ENCODE results near the gene TMEM87A. TPM values are rescaled to one million over a fixed set of nuclear protein-coding genes. Genes with fewer than 3 reads are reported as not detected.

Gene TMEM87A
- total RNA-seq, 1 experiment from 2014 or later: 55.0 TPM

DNA sequence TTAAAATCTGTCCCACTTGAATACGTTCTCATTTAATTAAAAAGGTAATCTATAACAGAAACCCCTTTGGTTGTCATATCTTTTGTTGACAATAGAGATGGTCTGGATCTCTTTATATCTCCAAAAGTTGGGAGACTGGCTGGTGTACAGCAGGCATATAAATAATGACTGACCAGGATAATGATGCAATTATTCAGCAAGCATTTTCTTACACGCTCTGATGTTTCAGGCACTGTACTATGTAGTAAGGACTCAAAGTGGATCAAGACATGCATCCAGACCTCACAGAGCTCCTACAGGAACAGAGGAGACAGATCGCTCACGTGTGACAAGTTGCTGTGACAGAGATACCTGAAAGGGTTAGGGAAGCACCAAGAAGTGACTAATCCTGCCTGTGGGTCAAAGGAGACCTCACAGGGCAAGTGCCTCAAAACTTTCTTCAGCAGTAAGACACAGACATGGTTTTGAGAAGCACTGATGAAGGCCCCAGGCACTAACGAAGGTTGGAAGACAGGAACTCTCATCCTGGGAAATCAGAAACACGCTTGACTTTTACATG is 90.8 kb downstream of the TMEM87A start:
- DNase-seq (ENCODE audit: low spot score): no peak
- in situ Hi-C loops (cut with HindIII; ENCODE audit: low sequenced_read_pairs): no loop called here

DNA sequence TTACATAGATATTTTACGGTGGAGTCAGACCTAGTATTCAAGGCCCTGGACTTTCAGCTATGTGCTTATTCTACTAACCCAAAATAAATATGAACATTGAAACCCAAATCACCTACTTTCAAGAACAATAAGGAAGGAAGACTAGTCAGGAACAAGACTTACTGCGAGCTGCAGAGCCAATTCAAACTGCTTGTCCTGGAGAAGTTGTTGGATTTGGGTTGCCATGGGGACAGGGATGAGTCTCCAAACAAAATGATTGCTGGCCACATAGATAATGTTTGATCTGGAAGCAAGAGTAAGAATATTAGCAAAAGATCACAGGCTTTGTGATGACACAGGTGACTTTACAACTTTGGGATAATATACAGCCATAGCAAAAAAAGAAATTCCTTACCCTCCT is 95.2 kb downstream of the TMEM87A start:
- in situ Hi-C loops (cut with HindIII; ENCODE audit: low sequenced_read_pairs): no loop called here
- DNase-seq (ENCODE audit: low spot score): no peak

DNA sequence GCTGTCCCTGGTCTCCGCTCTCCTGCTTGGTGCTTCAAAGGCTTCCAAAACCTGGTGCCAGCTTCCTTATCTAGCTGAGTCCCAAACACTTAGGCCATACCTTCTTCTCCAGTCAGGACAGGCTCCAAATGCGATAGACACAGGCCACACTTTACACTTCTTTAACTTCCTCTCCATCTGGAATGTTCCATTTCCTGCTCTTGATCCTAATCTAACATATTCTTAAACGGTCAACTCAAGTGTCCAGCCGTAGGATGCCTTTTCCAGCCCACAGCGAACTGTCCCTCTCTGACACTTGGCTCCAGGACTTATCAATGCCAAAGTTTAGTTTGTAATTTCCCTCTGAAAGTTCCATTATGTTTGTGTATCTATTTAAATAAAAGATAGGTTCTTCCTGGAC is 97.6 kb downstream of the TMEM87A start:
- no peak for DNase-seq (ENCODE audit: low spot score)
- in situ Hi-C loops (cut with HindIII; ENCODE audit: low sequenced_read_pairs): no loop called here

DNA sequence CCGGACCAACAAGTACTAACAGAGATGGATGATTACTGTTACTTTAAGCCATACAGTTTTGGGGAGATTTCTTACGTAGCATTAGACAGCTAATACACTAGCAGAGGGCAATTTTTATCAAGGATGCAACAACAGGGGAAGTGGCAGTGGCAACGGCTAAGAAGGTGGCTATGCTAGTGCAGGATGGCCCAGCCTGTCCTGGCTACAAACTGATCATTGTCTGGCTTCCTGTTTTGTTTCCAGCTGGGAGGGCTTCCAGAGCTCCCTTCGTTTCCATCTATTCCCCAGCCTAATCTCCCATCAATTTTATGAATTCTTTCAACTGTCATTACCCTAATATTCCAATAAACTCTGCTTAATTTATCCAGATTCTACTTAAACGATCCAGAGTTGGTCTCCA is 100.8 kb downstream of the TMEM87A start:
- in situ Hi-C loops (cut with HindIII; ENCODE audit: low sequenced_read_pairs): no loop called here
- no peak for DNase-seq (ENCODE audit: low spot score)

DNA sequence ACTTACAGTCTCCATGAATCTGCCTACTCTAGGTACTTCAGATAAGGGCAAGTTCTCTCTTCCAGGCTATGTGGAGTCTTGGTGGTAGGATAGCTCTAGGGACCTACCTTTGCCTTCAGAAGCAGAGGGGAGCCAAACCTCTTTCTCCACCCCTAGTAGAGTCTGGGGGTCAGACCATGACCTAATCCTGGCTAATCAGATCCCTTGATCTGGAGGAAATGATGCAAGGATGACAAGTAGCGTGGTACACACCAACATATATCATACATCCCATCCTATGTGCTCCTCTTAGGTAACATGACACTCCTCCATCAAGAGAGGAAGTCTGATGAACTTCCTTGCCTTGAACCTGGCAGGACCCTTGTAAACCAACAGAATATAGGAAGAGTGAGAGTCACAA is 101.4 kb downstream of the TMEM87A start:
- in situ Hi-C loops (cut with HindIII; ENCODE audit: low sequenced_read_pairs): no loop called here
- no peak for DNase-seq (ENCODE audit: low spot score)

DNA sequence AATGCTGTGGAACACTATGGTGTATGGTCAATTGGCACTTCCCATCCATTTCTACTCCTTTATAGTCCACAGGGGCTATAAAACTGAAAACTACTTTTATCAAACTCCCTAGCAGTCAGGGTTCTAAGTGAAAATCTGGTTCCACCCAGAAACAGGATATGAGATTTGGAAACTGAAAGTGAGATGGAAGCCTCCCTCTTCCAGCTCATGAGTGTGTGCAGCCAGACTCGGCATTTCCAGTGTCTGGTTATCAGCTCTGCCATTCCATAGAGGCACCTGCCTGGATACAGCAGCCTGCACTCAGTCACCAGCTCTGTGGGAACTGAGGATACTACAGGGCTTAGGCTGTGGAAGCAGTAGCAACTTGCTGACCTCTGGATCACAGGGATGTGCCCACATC is 102.1 kb downstream of the TMEM87A start:
- no peak for DNase-seq (ENCODE audit: low spot score)
- in situ Hi-C loops (cut with HindIII; ENCODE audit: low sequenced_read_pairs): no loop called here

DNA sequence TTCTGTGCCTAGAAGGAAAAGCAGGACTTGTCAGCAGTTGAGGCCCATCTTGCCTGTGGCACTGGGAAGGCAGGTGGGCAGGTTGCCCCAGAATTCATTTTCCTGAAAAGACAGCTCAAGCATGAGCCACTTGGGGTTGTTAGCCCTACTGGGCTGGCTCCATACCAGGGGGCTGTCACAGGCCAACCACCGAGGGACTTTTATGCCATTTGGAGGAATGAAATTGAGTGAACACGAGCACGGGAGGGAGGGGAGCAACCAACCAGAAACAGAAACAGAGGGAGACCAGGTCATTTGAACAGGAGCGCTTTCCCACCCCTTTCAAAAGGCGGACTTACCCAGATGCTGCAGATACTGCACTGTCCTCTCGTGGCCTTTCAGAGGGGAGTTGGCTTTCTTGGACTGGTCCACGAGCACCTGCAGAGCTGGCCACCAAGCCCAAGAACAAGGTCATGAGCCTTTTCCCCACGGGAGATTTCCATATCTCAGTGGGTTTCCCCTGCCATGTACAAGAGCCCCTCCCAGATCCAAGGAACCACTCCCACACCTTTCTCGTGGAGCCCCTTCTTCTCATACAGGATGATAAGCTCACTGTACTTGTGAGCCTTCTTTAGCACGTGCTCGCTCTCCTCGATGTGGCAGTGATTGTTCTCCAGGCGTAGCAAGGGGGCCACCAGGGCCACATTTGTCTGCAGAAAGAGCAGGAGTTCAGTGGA is 106.8 kb downstream of the TMEM87A start:
- DNase-seq (ENCODE audit: low spot score): no peak
- in situ Hi-C loops (cut with HindIII; ENCODE audit: low sequenced_read_pairs): no loop called here

DNA sequence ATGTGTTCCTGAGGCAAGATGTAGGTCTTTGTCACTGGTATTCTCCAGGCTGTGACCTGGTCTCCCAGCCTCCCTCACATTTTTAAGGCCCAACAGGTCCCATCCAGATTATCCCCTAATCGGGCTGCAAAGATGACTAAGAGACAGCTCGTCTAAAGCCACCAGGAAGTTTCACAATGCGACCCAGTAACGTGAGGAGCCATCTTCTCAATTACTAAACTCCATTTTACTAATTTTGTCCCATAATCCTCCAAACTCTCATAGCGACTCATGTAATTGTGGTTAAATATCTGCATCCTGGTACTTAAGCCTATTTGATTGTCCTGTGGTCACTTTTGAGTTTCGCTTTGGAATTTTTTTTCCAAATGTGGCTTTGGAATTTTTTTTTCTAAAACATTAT is 108.1 kb downstream of the TMEM87A start:
- no peak for DNase-seq (ENCODE audit: low spot score)
- in situ Hi-C loops (cut with HindIII; ENCODE audit: low sequenced_read_pairs): no loop called here

DNA sequence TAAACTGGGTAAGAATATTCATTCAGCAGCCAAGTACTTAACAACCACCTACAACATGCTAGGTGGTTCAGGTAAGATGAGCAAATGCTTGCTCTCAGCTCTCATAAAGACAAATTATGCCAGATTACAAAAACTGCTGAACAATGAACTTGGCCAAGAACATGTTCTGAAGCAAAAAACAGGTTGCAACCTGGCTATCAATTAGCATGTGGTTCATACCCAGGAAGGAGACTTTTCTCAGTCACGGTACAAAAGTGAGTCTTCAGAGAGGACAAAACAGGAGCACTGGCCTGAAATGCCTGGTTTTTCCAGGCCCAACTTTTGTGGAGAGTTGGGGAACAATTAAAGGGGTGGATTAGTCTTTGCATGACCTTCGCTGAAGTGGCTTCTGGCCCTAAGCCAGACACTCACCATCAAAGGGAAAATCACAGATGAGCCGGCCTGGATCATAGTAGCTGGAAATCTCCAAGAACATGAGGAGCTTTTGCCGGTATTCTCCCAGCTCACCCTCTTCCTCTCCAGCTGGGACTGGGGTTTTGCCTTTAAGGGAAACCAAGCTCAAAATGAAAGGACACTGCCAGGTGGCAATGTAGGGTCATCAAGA is 109.2 kb downstream of the TMEM87A start:
- no peak for DNase-seq (ENCODE audit: low spot score)
- in situ Hi-C loops (cut with HindIII; ENCODE audit: low sequenced_read_pairs): no loop called here

DNA sequence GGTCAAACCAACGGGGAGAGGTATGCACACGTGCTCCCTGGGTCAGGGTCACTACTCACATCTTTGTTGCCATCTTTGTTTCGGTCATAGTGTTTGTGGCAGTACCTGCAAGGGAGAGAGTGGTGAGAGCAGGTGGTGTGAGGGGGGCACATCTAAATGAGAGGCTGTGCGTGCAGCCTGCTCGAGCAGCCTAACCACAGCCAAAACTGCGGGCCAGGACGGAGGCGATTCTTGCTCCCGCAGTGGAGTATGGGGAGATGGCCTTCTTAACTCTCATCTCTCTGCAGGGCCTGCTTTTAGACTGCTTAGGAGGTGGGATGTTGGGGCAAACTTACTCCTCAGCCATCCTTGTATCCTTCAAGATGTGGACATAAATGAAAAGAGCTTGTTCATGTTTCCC is 109.9 kb downstream of the TMEM87A start:
- DNase-seq (ENCODE audit: low spot score): no peak
- in situ Hi-C loops (cut with HindIII; ENCODE audit: low sequenced_read_pairs): no loop called here

Other genes with a start within 250 kb of the TMEM87A start
- 0.43 and 0.61 TPM in 2 replicates for gene PLA2G4D, start 178.9 kb downstream of the TMEM87A start, total RNA-seq (2014; rRNA removed; shearing (Covaris generic))
- gene PLA2G4F, start 116.8 kb downstream of the TMEM87A start, total RNA-seq (2014; rRNA removed; shearing (Covaris generic)): not detected in 2 replicates
- gene VPS39, start 65.1 kb downstream of the TMEM87A start, total RNA-seq (2014; rRNA removed; shearing (Covaris generic)): 13.6 and 17.7 TPM in 2 replicates
- 4.0 and 6.0 TPM in 2 replicates for gene GANC, start 232 bp downstream of the TMEM87A start, total RNA-seq (2014; rRNA removed; shearing (Covaris generic))
- gene CAPN3, start 86.1 kb upstream of the TMEM87A start, total RNA-seq (2014; rRNA removed; shearing (Covaris generic)): 0.27 and 0.43 TPM in 2 replicates
- gene ZNF106, start 217.7 kb upstream of the TMEM87A start, total RNA-seq (2014; rRNA removed; shearing (Covaris generic)): 100 and 134 TPM in 2 replicates
- 98.5 and 122 TPM in 2 replicates for gene SNAP23, start 222.2 kb upstream of the TMEM87A start, total RNA-seq (2014; rRNA removed; shearing (Covaris generic))

Data from G401 (cell line).